Left ventricle myocardium inferior (tissue), 1 donor: Measurements from ENCODE around the gene TGFB2. TPM values are rescaled to one million over a fixed set of nuclear protein-coding genes. Genes with fewer than 3 reads are reported as not detected.

Experiments used
- DNase-seq: peaks from one replicate; pipeline ENCODE4 v3.0.0-alpha.2; 2020
- H3K27ac ChIP-seq: fragments of 200-600 bp; replicated peaks from 2 replicates; pipeline ENCODE4 v1.8.0; 2021
- H3K27me3 ChIP-seq: fragments of 200-600 bp; 2 replicates; pipeline ENCODE4 v1.8.0; 2021; ENCODE audit warnings: low read depth
- H3K36me3 ChIP-seq: fragments of 200-600 bp; 2 replicates; pipeline ENCODE4 v1.8.0; 2021
- H3K4me1 ChIP-seq: fragments of 200-600 bp; 2 replicates; pipeline ENCODE4 v1.8.0; 2021
- H3K4me3 ChIP-seq: fragments of 200-600 bp; 2 replicates; pipeline ENCODE4 v1.8.0; 2021; ENCODE audit warnings: mild to moderate bottlenecking, moderate library complexity
- H3K9me3 ChIP-seq: fragments of 200-600 bp; replicated peaks from 2 replicates; pipeline ENCODE4 v1.8.0; 2021
- CTCF ChIP-seq: fragments of 200-600 bp; IDR thresholded peaks from 2 replicates; pipeline ENCODE4 v1.8.0; 2021; ENCODE audit warnings: antibody characterized with exemption, mild to moderate bottlenecking, borderline replicate concordance
- intact Hi-C: fragments of 100-400 bp; cut with micrococcal nuclease; formaldehyde crosslinking; loops from one replicate; pipeline ENCODE4 v1.11.0; 2022
- total RNA-seq: library from RNA; stranded (reverse); fragmentation: NEBNext Ultra II Directional; extraction: Animal tissue kit (Norgen Biotek cat#: 25700); gene quantifications from one replicate; pipeline ENCODE4 v1.2.1, GENCODE V29; 2021
- donor health status: DM: no; HTN: yes; CAD: no; lungs with severe emphysema.

The TGFB2 gene
- total RNA-seq, 1 donor from 2014 or later: 4.4 TPM

DNA sequence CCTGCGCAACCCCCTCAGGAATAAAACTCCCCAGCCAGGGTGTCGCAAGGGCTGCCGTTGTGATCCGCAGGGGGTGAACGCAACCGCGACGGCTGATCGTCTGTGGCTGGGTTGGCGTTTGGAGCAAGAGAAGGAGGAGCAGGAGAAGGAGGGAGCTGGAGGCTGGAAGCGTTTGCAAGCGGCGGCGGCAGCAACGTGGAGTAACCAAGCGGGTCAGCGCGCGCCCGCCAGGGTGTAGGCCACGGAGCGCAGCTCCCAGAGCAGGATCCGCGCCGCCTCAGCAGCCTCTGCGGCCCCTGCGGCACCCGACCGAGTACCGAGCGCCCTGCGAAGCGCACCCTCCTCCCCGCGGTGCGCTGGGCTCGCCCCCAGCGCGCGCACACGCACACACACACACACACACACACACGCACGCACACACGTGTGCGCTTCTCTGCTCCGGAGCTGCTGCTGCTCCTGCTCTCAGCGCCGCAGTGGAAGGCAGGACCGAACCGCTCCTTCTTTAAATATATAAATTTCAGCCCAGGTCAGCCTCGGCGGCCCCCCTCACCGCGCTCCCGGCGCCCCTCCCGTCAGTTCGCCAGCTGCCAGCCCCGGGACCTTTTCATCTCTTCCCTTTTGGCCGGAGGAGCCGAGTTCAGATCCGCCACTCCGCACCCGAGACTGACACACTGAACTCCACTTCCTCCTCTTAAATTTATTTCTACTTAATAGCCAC is 696 bp downstream of the TGFB2 start:
- Histone ChIP-seq H3K4me3 (peak overlapping the region; percentile 82), H3K27ac (peak overlapping the region; percentile 85), H3K4me1 (peaks cover 57% of the 10 kb centered on the region), H3K36me3 (no peaks in the 10 kb centered on the region), H3K9me3 (no peaks in the 10 kb centered on the region), H3K27me3 (no peaks in the 10 kb centered on the region)
- no peak for TF ChIP-seq CTCF
- peak; percentile 67 for DNase-seq
- intact Hi-C loops: no loop called here

- no peaks in the 10 kb centered on the region for H3K36me3 ChIP-seq
- H3K9me3 ChIP-seq: no peaks in the 10 kb centered on the region
- peaks cover 62% of the 10 kb centered on the region for H3K4me1 ChIP-seq
- DNase-seq: no peak
- TF ChIP-seq CTCF: no peak
- H3K27ac ChIP-seq: peak overlapping the region; percentile 85
- intact Hi-C loops: no loop called here
- H3K27me3 ChIP-seq: no peaks in the 10 kb centered on the region
- peak overlapping the region; percentile 82 for H3K4me3 ChIP-seq
Measured at GRCh38 chr1:218346391-218347204, 1.5 kb downstream of the TGFB2 start.

DNA sequence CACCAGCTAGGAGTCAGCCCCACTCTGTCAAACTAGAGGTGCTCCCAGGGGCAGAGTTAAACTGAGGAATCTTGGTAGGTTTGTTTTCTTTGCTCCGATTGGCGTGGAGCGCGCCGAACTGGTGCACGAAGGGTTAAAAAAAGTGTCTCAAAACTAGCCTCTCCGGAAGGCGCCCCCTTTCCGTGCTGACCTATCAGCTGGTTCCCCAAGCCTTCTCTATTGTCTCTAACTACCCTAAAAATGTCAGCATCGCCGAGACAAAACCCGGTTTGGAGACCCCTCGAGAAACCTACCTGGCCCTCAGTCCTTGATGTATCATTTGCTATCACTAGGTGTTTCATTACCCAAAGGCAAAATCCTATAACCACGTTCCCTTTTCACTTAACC is 2.2 kb downstream of the TGFB2 start:
- Histone ChIP-seq H3K36me3 (no peaks in the 10 kb centered on the region), H3K27me3 (no peaks in the 10 kb centered on the region), H3K9me3 (no peaks in the 10 kb centered on the region), H3K4me3 (peak overlapping the region; percentile 82), H3K4me1 (peaks cover 68% of the 10 kb centered on the region), H3K27ac (peak overlapping the region; percentile 85)
- no peak for TF ChIP-seq CTCF
- intact Hi-C loops: no loop called here
- DNase-seq: no peak

GRCh38 chr1:218347723-218348627 is 2.8 kb downstream of the TGFB2 start:
- no peaks in the 10 kb centered on the region for H3K27me3 ChIP-seq
- intact Hi-C loops: no loop called here
- no peak for DNase-seq

More at GRCh38 chr1:218347723-218348627, 2.8 kb downstream of the TGFB2 start:
- H3K36me3 ChIP-seq: no peaks in the 10 kb centered on the region
- H3K4me1 ChIP-seq: peaks cover 68% of the 10 kb centered on the region
- peak overlapping the region; percentile 82 for H3K4me3 ChIP-seq
- peak overlapping the region; percentile 85 for H3K27ac ChIP-seq
- no peaks in the 10 kb centered on the region for H3K9me3 ChIP-seq
- no peak for TF ChIP-seq CTCF
